IPS-11a (cell line): ENCODE results near the gene LINGO1.

Experiments used
- H3K4me3 ChIP-seq: one replicate; pipeline ENCODE4 v1.5.1; 2013; ENCODE audit warnings: low read depth, low read length, control low read depth

Gene LINGO1

GRCh38 chr15:77633134-77633912 lies 611 bp upstream of the LINGO1 start:
- peak overlapping the region; percentile 48 for H3K4me3 ChIP-seq

GRCh38 chr15:77631745-77632533 lies 773 bp downstream of the LINGO1 start:
- H3K4me3 ChIP-seq, result peak overlapping the region; percentile 65

- H3K4me3 ChIP-seq, result peak overlapping the region; percentile 65
Observed at GRCh38 chr15:77630956-77631744, 1.6 kb downstream of the LINGO1 start.

- H3K4me3 ChIP-seq, result no peak overlapping the region
Observed at GRCh38 chr15:77630056-77630455, 2.7 kb downstream of the LINGO1 start.

- H3K4me3 ChIP-seq, result no peak overlapping the region
Observed at GRCh38 chr15:77629070-77630030, 3.4 kb downstream of the LINGO1 start.

- H3K4me3 ChIP-seq, result no peak overlapping the region
Observed at GRCh38 chr15:77628010-77628409, 4.7 kb downstream of the LINGO1 start.

- H3K4me3 ChIP-seq, result no peak overlapping the region
Observed at GRCh38 chr15:77627581-77627980, 5.1 kb downstream of the LINGO1 start.

- H3K4me3 ChIP-seq, result no peak overlapping the region
Observed at GRCh38 chr15:77627067-77627466, 5.6 kb downstream of the LINGO1 start.

- no peak overlapping the region for H3K4me3 ChIP-seq
Observed at GRCh38 chr15:77626002-77626401, 6.7 kb downstream of the LINGO1 start.

GRCh38 chr15:77625376-77625775 lies 7.3 kb downstream of the LINGO1 start:
- no peak overlapping the region for H3K4me3 ChIP-seq

- H3K4me3 ChIP-seq, result no peak overlapping the region
Observed at GRCh38 chr15:77624868-77625267, 7.8 kb downstream of the LINGO1 start.

- no peak overlapping the region for H3K4me3 ChIP-seq
Observed at GRCh38 chr15:77623755-77624524, 8.8 kb downstream of the LINGO1 start.

- H3K4me3 ChIP-seq, result no peak overlapping the region
Observed at GRCh38 chr15:77622934-77623754, 9.6 kb downstream of the LINGO1 start.

- no peak overlapping the region for H3K4me3 ChIP-seq
Observed at GRCh38 chr15:77622209-77622933, 10.3 kb downstream of the LINGO1 start.

GRCh38 chr15:77621847-77622208 lies 10.9 kb downstream of the LINGO1 start:
- no peak overlapping the region for H3K4me3 ChIP-seq

- H3K4me3 ChIP-seq, result no peak overlapping the region
Observed at GRCh38 chr15:77620960-77621647, 11.6 kb downstream of the LINGO1 start.

GRCh38 chr15:77620297-77620696 lies 12.4 kb downstream of the LINGO1 start:
- no peak overlapping the region for H3K4me3 ChIP-seq
